Frontal cortex (tissue), 4 donors: ENCODE measurements around the gene RCOR1. TPM values are rescaled to one million over a fixed set of nuclear protein-coding genes. Genes with fewer than 3 reads are reported as not detected.

Experiments used
- DNase-seq, 2 donors: peaks; one replicate each; pipeline ENCODE4 v3.0.0; 2012; ENCODE audit warnings: low spot score in 2 of 2
- FAIRE-seq: peaks from 2 replicates; lab custom pipeline; 2012; peaks lifted over from hg19 to GRCh38; lab: Jason Lieb, UNC
- total RNA-seq: library from RNA; depleted of rRNA; stranded (reverse); fragments of >200 nt; gene quantifications from one replicate; pipeline ENCODE4 v1.2.3, GENCODE V29; 2014
- donor health status: control.
- donor health status: control.
- donor health status: control.

Gene RCOR1
- total RNA-seq, 1 donor from 2014 or later: 7.3 TPM

GRCh38 chr14:102736956-102737355 lies 144.5 kb downstream of the RCOR1 start:
- DNase-seq (no peak), FAIRE-seq (no peak)

- DNase-seq (no peak), FAIRE-seq (no peak)
These were observed 145.2 kb downstream of the RCOR1 start for GRCh38 chr14:102737402-102738372.

DNA sequence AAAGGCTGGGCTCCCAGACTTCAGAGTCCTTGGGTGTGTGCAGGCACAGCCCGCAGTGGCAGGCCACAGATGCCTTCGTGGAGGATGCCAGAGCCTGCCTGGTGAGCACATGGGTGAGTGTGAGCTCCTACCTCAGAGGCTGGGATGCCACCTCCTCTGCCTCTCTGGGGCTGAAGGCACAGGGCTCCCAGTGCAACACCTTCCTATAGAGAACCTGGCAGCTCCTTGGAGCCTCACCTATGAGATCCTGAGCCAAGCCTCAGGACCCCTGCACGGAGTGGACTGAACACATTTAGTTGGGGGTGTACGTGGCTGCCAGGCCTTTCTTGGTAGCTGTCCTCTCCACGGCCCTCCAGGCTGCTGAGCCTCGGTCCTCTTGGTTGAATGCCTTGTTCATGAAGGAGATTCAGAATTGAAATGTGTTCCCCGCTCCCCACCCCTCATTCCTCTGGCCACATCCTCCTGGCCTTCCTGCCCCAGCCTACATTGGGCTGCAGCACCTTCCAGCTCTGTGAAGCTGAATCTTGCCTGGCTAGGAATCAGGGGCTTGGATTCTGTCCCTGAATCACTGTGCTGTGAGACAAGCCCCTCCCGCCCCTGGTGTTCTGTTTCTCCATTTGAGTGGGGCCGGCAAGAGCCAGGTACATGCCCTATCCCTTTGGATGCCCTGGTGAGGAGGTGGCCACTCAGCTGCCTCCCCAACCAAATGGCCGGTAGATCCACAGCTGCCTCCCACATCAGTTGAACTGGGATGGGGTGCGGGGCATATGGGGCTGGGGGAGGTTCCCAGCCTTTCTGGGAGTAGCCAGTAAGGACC lies 146.1 kb downstream of the RCOR1 start:
- no peak for DNase-seq
- no peak for FAIRE-seq

DNA sequence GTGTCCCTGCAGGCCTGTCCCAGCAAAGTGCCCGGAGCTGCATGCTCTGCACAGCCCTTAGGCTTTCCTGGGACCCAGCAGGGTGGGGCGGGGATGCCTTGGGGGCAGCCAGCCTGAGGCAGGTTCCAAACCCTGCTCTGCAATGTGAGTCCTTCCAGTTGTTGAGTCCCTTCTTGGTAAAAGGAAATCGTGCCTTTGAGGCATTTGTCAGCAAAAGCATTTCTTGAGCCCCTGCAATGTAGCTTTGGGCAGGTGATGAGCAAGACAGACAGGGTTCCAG lies 146.7 kb downstream of the RCOR1 start:
- FAIRE-seq (no peak), DNase-seq (no peak)

GRCh38 chr14:102746634-102747438 lies 154.4 kb downstream of the RCOR1 start:
- FAIRE-seq (no peak), DNase-seq (no peak)

- FAIRE-seq: no peak
- DNase-seq: no peak
These were observed 156.4 kb downstream of the RCOR1 start for GRCh38 chr14:102748806-102749205.

- no peak for DNase-seq
- no peak for FAIRE-seq
These were observed 157.2 kb downstream of the RCOR1 start for GRCh38 chr14:102749393-102750305.

DNA sequence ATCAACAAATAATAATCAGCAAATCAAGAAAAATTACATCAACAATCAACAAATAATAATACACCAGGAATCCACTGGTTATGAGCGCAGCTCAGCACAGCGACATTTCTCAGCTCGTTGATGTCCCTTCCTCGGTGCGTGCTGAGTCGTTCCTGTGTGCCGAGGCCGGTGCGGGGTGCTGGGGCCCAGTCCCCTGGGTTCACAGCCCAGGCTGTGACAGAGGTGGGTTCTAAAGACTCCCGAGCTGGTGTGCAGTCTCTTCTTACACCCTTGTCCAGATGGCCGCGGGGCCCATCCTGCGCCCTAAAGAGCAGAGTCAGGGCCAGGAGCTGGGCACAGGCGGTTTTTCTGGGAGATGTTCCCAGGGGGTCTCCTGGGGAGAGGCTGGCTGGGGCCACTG lies 157.9 kb downstream of the RCOR1 start:
- DNase-seq (no peak), FAIRE-seq (no peak)

GRCh38 chr14:102751088-102751487 lies 158.6 kb downstream of the RCOR1 start:
- no peak for FAIRE-seq
- no peak for DNase-seq

DNA sequence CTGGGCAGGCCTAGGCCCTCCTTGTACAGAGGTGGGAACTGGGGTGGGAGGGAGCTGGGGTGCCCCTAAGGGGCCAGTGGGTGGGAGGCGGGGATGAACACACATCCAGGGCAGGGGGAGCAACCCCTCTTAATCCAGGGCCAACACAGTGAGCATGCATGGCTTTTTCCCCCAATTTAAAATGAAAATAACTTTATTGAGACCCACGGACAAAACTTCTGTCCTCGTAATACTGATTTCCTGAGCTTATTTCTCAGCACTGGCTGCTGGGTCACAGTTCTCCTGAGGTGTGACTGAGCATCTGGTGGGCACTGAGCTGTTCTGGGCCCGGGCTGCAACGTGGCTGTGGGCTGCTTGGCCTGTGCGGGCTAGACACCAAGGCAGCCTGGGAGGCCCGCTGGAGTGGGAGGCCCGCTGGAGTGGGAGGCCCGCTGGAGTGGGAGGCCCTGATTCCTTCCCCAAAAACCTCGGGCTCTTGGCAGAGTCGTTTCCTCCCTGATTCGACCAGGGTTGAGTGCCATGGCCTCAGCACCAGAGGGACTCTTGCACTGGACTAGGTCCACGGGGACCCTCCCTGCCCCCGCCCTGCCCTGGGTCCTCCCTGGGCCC lies 159.9 kb downstream of the RCOR1 start:
- DNase-seq (no peak), FAIRE-seq (no peak)

- FAIRE-seq (no peak), DNase-seq (no peak)
These were observed 162.2 kb downstream of the RCOR1 start for GRCh38 chr14:102754370-102755262.

- no peak for FAIRE-seq
- DNase-seq: no peak
These were observed 165.2 kb downstream of the RCOR1 start for GRCh38 chr14:102757646-102758045.

DNA sequence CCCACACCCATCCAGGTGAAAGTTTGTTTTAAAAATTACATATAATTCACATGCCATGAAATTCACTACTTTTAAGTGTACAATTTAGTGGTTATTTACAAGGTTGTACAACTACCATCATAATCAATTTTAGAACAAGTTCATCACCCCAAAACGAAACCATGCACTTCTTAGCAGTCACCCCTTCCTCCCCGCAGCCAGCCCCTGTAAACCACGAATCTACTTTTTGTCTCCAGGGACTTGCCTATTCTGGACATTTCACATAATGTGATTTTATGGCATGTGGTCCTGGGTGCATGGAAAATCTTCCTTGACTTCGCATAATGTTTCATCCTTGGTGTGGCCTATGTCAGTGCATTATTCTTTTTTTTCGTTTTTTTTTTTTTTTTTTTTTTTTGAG lies 165.6 kb downstream of the RCOR1 start:
- FAIRE-seq (no peak), DNase-seq (no peak)

DNA sequence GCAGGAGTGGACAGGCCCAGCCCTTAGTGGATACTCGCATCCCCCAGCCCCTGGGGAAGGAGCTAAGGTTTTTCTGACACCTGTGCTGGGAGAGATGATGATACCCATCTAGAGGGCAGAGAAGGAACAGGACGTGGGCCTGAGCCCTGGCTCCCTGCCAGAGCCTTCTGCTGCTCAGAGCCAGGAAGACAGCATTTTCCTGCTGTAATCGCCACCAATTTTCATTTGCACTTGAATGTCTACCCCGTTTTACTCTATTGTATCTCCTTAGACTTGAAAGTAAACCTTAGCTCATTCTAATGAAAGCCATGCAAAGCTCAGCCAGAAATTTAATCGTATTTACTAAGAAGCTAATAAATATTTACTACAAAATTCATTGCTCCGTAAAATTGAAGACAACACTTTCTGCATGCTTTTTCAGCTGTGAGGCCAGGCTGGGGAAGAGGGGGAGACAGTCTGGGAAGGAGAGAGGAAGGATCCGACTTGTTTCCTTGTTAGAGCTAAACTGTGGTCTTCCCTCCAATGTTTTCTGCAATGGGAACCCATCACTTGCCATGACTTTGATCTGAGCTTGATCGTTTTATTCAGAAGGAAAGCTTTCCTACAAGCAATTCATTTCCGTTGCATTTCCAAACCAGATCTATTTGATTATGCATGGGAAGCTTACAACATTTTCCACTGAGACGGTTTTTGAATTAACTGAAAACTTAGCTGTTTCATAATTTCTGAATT lies 167.2 kb downstream of the RCOR1 start:
- DNase-seq (no peak), FAIRE-seq (no peak)

GRCh38 chr14:102760496-102761193 lies 168.2 kb downstream of the RCOR1 start:
- DNase-seq (no peak), FAIRE-seq (no peak)

DNA sequence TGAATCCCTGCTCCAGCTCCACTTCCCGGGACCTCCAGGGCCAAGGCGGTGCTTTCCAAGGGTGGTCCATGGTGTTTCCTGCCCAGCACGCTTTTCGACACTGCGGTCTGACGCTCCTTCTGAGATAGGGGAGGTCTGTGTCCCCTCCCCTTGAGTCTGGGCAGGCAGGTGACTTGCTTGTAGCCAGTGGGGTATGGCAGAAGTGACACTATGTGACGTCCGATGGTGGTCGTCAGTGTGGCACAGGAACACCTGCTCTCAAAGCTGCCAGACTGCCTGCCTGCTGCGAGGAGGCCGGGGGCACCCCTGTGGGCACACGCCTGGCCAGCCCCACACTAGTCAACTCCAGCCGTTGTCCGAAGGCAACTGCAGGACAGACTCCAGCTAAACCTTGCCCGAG lies 168.8 kb downstream of the RCOR1 start:
- DNase-seq (no peak), FAIRE-seq (no peak)

GRCh38 chr14:102764220-102764671 lies 171.8 kb downstream of the RCOR1 start:
- DNase-seq: no peak
- FAIRE-seq: no peak
